Tibial artery (tissue), 4 donors: ENCODE results near the gene PRR33.

Experiments
- DNase-seq, 2 donors: peaks; one replicate each; pipeline ENCODE4 v3.0.0-alpha.2; 2019
- H3K27ac ChIP-seq, 2 donors: fragments of 200-600 bp; sonication (generic) in 1 of 2; 1 replicate in 1 of 2; 2 replicates in 1 of 2; pipeline ENCODE4 v1.5.1; 2018 to 2019; ENCODE audit warnings: mild to moderate bottlenecking in 1 of 2
- H3K27me3 ChIP-seq, 2 donors: fragments of 200-600 bp; sonication (generic) in 1 of 2; one replicate each; pipeline versions ENCODE4 v1.5.1 to v1.6.0; 2016 to 2019
- H3K36me3 ChIP-seq, 3 donors: fragments of 200-600 bp; sonication (generic) in 2 of 3; one replicate each; pipeline ENCODE4 v1.5.1; 2016 to 2019; ENCODE audit warnings: mild to moderate bottlenecking in 2 of 3
- H3K4me1 ChIP-seq, 4 donors: fragments of 200-600 bp; sonication (generic) in 2 of 4; 1 replicate in 3 of 4; 2 replicates in 1 of 4; pipeline ENCODE4 v1.5.1; 2016 to 2019
- H3K4me3 ChIP-seq, 2 donors: fragments of 200-600 bp; sonication (generic) in 1 of 2; 1 replicate in 1 of 2; 2 replicates in 1 of 2; pipeline ENCODE4 v1.5.1; 2018 to 2019; ENCODE audit warnings: mild to moderate bottlenecking in 2 of 2
- H3K9me3 ChIP-seq, 3 donors: fragments of 200-600 bp; sonication (generic) in 1 of 3; one replicate each; pipeline ENCODE4 v1.5.1; 2016 to 2019
- intact Hi-C: fragments of 100-400 bp; cut with DNase I; formaldehyde crosslinking; loops from one replicate; pipeline ENCODE4 v1.15.0; 2023; ENCODE audit warnings: low total_unique reads
- TF ChIP-seq, protein P1 (sequence below), 2 experiments: fragments of 200-600 bp in 1 of 2; fragments of 450-650 bp in 1 of 2; IDR thresholded peaks; one replicate each; pipeline ENCODE4 v1.5.1; 2017 to 2019; ENCODE audit warnings: antibody characterized with exemption in 2 of 2, mild to moderate bottlenecking in 1 of 2, moderate library complexity in 1 of 2

Gene PRR33

GRCh38 chr11:1918436-1919315 lies 27.0 kb upstream of the PRR33 start:
- no peak overlapping the region for H3K27ac ChIP-seq
- DNase-seq: no peak

DNA sequence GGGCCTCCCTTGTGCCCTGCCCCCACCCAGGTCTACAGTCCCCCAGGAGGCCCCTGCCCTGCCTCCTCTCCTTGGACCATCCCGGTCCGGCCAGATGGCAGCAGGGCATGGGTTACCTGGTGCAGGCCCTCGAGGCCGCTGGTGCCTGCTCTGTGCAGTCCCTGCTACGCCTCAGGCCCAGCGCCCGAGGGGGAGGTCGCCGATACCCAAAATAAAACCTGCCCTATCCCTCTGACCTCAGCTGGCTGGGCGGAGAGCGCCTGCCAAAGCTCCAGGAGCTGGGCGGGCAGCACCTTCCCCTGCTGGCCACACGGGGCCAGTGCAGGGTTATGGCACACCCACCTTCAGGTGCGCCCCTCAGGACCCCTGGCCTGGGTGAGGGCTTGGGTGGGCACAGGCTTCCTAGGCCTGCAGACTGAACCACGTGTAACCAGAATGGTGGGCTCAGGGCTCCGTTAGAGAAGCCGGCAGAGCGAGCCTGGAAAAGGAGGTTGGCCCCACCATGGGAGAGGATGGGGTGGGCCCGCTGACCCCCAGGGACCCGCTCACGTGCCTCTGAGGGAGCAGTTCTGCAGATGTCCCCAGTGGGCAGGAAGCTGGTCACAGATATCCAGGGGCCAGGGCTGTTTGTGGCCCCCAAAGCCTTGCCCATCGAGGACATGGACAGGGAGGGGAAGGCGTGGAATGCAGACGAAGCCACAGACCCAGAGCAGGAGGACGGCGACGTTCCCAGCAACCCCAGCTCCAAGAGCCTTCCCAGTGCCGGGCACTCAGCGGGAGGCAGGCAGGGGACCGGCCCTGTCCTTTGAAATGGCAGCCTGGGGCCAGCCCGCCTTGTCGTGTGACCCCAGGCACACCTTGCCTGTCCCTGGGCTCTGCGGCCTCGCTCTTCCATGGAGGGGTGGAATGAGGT lies 26.1 kb upstream of the PRR33 start:
- Histone ChIP-seq H3K27me3 (peaks cover 0 to 32% of the 10 kb centered on the region in 2 donors), H3K27ac (no peak overlapping the region), H3K4me1 (peaks cover 0 to 20% (median 6%) of the 10 kb centered on the region in 4 donors), H3K9me3 (no peaks in the 10 kb centered on the region), H3K36me3 (no peaks in the 10 kb centered on the region), H3K4me3 (no peak overlapping the region)
- intact Hi-C loops: no loop called here
- TF ChIP-seq, protein P1, sequence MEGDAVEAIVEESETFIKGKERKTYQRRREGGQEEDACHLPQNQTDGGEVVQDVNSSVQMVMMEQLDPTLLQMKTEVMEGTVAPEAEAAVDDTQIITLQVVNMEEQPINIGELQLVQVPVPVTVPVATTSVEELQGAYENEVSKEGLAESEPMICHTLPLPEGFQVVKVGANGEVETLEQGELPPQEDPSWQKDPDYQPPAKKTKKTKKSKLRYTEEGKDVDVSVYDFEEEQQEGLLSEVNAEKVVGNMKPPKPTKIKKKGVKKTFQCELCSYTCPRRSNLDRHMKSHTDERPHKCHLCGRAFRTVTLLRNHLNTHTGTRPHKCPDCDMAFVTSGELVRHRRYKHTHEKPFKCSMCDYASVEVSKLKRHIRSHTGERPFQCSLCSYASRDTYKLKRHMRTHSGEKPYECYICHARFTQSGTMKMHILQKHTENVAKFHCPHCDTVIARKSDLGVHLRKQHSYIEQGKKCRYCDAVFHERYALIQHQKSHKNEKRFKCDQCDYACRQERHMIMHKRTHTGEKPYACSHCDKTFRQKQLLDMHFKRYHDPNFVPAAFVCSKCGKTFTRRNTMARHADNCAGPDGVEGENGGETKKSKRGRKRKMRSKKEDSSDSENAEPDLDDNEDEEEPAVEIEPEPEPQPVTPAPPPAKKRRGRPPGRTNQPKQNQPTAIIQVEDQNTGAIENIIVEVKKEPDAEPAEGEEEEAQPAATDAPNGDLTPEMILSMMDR (IDR thresholded peaks at IDR 0.05): peak; percentile 22 to 47
- DNase-seq: no peak

More at GRCh38 chr11:1918436-1919315, 27.0 kb upstream of the PRR33 start:
- no peaks in the 10 kb centered on the region for H3K9me3 ChIP-seq
- TF ChIP-seq, protein P1 (IDR thresholded peaks at IDR 0.05): peak; percentile 9 to 10
- H3K4me3 ChIP-seq: no peak overlapping the region
- no peaks in the 10 kb centered on the region for H3K36me3 ChIP-seq
- intact Hi-C loops: no loop called here
- peaks cover 0 to 20% (median 6%) of the 10 kb centered on the region in 4 donors for H3K4me1 ChIP-seq
- peaks cover 0 to 32% of the 10 kb centered on the region in 2 donors for H3K27me3 ChIP-seq

DNA sequence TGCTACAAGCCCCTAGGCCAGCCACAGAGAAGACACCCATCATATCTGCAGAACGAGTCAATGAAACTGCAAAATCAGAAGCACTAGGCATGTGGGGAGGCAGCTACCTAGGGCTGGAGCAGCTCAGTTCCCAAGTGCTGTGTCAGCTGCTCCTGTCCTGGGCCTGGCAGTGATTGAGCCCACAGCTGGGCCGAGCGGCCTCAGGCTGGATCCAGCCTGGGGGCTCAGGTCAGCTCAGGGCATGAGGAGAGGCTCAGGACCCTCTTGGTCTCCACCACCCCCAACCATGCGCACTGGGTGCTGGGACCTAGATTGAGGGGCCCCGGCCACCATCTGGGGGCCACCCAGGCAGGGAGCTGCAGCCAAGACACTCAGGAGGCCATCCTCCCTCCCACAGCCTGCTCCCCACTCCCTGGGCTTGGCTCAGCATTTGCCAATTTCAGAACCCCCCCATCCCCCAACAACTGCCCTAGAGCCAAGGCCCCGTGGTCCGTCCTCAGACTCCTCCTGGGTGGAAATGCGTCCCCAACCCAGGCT lies 25.4 kb upstream of the PRR33 start:
- Histone ChIP-seq H3K36me3 (no peaks in the 10 kb centered on the region), H3K27me3 (peaks cover 0 to 29% of the 10 kb centered on the region in 2 donors), H3K4me3 (no peak overlapping the region), H3K9me3 (no peaks in the 10 kb centered on the region), H3K4me1 (peaks cover 0 to 20% (median 6%) of the 10 kb centered on the region in 4 donors), H3K27ac (no peak overlapping the region)
- no peak for DNase-seq
- TF ChIP-seq, protein P1 (IDR thresholded peaks at IDR 0.05): no peak
- intact Hi-C loops: loop anchor here (1.0 kb wide), 1 partner anchor 24 kb away; no protein-coding TSS in a partner anchor

DNA sequence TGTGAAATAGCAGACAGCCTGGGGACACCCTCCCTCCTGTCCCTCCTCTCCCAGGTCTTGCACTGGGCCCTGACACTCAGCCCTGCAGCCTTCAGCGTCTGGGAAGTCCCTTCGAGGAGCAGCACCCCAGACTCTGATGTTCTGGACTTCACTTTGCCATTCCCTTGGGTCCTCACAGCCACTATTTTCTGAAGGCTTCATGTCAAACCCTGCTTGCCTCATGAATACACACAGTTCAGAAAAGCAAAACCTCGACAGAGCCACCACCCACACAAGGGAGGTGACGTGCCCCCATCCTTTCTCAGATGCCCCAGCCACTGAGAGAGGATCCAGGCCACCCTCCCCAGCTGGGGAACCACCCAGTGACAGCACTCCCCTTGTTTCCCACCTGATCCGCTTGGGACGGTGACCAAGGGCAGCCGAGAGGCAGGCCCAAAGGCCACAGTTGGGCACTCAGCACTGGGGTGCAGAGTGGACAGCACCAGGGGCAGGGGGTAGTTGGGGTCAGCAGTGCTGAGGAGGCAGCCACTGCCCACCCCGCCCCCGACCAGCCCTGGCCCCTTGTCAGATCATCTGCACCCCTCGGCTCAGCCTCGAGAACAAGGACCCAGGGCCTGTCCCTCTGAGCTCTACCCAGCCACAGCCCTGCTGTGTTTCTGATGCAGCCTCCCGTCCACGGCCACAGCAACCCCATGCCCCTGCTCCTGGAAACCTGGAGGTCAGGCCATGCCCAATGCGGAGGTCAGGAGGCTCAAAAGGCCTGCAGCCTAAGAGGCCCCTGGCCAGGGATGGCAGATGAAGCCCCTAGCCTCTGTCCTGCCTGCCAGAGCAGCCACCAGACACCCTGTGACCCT lies 24.7 kb upstream of the PRR33 start:
- Histone ChIP-seq H3K27me3 (peaks cover 0 to 25% of the 10 kb centered on the region in 2 donors), H3K4me1 (peaks cover 0 to 20% (median 6%) of the 10 kb centered on the region in 4 donors), H3K4me3 (no peak overlapping the region), H3K36me3 (no peaks in the 10 kb centered on the region), H3K27ac (no peak overlapping the region), H3K9me3 (no peaks in the 10 kb centered on the region)
- DNase-seq: no peak
- intact Hi-C loops: loop anchor here (1.0 kb wide), 1 partner anchor 23 kb away; no protein-coding TSS in a partner anchor
- TF ChIP-seq, protein P1 (IDR thresholded peaks at IDR 0.05): no peak
